ENCODE results near the gene TNFSF10.

TNFSF10 gene

GRCh38 chr3:172544404-172544803 lies 21.2 kb upstream of the TNFSF10 start:
- no peak for DNase-seq (ENCODE audit: low spot score)
- FAIRE-seq: no peak

DNA sequence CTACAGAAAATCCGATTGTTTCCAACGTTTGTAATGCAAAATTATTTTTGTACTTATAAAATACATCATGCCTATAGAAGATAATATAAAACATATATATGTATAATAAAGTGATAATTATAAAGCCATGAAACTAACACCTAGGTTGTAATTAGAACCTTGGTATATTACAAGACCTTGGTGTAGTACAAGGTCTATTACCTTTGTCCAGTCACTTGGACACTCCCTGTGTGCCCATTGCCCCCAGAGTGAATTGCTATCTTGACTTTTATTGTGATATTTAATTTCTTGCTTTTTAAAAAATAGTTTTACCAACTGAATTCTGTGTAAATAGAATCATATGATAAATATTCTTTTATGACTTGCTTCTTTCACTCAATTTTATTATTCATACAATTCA lies 20.7 kb upstream of the TNFSF10 start:
- DNase-seq (ENCODE audit: low spot score) (no peak), FAIRE-seq (no peak)

- FAIRE-seq: no peak
- DNase-seq (ENCODE audit: low spot score): no peak
Measured at GRCh38 chr3:172543419-172543818, 20.2 kb upstream of the TNFSF10 start.

DNA sequence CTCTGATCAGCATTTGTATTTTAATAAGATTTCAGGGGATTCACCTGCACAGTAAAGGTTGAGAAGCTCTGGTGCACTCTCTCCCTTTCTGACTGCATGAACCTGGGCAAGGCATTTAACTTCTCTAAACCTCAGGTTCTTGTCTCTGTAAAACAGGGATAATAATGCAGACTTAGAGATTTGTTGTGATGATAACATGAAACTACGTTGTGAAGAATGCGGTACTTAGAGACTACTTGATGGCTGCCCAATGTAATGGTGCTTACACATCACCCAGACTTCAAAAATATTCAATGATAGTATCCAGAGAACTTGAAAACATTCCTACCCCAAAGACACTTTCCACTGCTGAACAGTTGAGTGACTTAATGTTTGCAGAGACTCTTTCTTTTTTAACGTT lies 19.8 kb upstream of the TNFSF10 start:
- no peak for FAIRE-seq
- no peak for DNase-seq (ENCODE audit: low spot score)

DNA sequence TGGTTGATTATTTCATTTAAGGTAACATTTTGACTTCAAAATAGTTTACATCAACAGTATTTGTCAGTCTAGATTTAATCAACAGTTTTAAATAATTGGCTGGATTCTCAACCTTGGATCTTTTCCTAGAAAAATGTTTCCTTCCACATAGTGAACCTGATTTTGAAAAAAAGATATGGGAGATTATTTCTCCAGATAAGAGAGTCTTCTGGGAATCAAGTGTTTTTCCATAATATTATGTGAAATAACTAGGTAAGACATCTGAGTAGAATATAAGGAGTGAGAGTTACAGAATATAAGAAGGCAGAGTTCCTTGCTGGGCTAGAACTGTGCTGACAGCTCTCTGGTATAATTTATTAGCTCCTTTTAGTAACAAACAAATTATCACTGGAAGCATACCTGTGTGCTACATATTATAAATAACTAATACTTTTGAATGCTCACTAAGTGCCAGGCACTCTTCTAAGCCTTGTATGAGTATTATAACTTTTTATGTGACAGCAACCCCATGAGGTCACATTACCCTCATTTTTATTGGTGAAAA lies 18.8 kb upstream of the TNFSF10 start:
- DNase-seq (ENCODE audit: low spot score) (no peak), FAIRE-seq (peak; percentile 15)

DNA sequence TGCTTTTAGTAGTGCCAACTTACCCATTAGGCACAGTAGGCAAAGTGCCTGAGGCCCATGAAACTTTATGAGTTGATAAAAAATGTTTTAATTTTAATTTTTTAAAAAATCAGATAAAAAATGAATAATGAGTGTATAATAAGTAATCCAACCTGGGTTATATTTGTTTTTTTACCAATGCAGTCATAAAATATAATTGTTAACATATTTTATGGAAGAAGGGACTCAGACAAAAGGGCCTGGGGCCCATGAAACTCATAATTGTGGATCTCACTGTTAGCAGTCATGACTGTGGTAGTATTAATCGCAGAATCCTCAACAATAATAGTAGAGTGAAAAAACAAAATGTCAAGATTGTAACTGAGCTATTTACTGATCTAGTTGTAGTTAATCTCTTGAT lies 16.8 kb upstream of the TNFSF10 start:
- FAIRE-seq: no peak
- DNase-seq (ENCODE audit: low spot score): no peak

DNA sequence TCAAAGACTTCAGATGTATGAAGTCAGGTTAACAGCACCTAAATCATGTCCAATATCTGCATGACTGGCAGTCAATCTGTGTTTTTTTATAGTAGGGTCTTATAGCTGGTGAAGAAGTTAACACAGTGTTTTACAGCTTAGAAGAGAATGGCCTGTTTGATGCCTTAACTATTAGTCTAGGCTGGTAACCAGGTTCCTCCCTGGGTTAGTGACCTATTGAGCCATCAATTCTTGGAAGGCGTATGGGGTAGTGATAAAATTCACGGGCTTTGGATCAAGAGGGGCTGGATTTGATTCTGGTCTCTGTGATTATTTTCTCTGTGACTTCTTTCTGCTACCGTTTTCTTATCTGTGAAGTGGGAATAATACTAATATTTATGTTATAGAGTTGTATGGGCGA lies 16.0 kb upstream of the TNFSF10 start:
- FAIRE-seq (no peak), DNase-seq (ENCODE audit: low spot score) (no peak)

DNA sequence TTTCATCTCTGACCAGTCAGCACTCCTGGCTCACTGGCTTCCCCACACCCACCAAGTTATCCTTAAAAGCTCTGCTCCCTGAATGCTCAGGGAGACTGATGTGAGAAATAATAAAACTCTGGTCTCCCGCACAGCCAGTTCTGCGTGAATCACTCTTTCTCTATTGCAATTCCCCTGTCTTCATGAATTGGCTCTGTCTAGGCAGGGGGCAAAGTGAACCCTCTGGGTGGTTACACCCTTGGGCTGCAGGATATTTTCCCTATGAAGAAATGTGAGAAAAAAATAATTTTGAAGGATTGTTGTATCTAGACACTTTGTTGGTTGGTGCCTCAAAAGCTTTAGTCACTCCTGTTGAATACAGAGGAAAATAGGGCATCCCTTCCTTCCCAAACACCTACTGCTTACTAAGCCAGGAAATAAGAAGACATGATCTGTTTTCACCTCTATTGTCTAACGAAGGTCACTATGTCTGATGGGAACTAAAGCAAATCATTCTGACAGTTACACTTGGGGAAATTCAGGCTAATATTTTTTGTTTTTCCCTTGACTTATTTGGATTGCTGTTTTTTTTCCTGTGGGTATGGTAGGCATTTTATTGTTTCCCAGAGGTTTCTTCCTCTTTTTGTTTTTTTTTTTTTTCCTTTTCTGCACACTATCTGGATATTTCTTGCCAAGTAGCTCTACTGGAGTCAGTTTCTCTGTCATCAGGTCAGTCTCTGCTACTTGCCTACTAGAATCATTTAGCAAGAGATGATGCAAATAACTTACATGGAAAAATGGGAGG lies 15.3 kb upstream of the TNFSF10 start:
- FAIRE-seq (no peak), DNase-seq (ENCODE audit: low spot score) (no peak)

DNA sequence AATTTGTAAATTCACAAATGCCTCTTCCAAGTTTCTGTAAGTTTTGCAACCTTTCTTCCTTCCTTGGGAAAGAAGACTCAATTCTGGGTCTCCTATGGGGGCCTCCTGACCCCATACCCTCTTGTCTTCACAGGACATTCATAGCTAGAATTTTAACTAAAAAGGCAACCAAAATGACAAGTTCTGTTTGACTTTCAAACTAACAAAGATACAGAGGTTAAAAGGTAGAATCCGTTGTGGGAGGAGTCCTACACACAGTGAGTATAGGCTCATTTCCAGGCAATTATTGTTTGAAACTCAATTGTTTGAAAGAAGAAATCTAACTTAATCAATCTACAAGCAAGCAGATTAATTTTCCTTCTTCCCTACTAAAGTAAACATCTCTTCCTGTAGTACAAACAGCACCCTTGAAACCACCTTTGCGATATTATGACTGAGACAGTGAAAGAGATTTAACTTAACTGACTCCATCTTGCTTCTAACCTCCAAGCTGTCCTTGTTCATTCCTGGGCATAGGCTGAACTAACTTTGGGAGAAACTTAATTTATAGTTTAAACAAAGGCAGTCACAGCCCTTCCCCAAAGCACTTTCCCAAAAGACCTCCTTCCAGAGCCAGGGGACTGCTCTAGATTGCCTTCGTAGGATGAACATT lies 14.4 kb upstream of the TNFSF10 start:
- DNase-seq (ENCODE audit: low spot score): no peak
- no peak for FAIRE-seq

- FAIRE-seq: no peak
- DNase-seq (ENCODE audit: low spot score): no peak
Measured at GRCh38 chr3:172536993-172537419, 13.8 kb upstream of the TNFSF10 start.

DNA sequence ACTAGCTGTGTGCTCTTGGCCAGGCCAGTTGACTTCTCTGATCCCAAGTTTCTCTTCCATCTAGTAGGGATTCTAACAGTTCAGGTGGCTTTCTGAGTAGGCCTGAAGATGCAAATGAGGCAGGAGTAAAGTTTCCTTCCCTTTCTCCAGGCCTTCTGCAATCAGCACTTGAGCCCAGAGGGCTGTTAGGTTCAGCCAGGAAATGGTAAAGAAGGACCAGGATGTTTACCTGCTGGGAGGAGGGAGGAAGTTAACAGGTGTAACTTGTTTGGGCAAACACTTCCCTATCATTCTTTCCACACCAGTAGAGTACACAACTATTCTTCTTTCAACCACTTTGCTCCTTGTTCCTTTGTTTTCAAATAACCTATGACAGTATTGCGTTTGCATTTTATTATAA lies 13.3 kb upstream of the TNFSF10 start:
- FAIRE-seq (no peak), DNase-seq (ENCODE audit: low spot score) (no peak)

- FAIRE-seq (no peak), DNase-seq (ENCODE audit: low spot score) (no peak)
Measured at GRCh38 chr3:172530566-172530965, 7.3 kb upstream of the TNFSF10 start.

DNA sequence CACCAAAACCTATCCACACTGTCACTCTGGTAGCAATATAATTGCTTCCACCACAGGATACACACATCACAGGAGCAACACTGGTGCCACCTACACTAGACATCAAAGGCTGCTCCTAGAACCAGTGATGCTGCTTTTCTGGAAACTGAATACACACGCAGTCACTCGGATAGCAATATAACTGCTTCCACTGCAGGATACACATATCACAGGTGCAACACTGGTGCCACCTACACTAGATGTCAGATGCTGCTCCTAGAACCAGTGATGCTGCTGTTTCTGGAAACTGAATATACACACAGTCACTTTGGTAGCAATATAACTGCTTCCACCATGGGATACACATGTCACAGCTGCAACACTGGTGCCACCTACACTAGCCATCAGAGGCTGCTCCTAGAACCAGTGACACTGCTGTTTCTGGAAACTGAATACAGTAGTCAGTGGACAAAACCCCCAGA lies 6.9 kb upstream of the TNFSF10 start:
- FAIRE-seq (no peak), DNase-seq (ENCODE audit: low spot score) (no peak)

GRCh38 chr3:172528677-172529076 lies 5.4 kb upstream of the TNFSF10 start:
- FAIRE-seq (no peak), DNase-seq (ENCODE audit: low spot score) (no peak)

DNA sequence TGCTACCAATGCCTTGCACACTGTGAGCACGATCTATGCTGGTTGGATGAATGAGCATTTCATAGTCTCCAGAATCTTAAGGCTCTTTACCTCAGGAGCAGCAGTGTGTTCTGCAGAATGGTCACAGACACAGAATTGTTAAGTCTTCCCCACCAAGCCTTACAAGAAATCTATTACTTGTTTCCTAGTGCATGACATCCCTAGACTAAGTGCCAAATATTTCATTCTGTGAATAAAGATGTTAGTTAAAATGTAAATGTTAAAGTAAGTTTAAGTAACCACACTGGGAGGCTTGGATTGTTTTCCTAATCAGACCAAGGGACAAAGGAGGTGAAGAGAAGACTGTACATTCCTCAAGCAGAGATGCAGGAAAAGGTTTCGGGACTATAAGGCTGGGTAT lies 4.1 kb upstream of the TNFSF10 start:
- DNase-seq (ENCODE audit: low spot score): no peak
- peak; percentile 35 for FAIRE-seq

- DNase-seq (ENCODE audit: low spot score) (peak; percentile 94), FAIRE-seq (no peak)
Measured at GRCh38 chr3:172525116-172525613, 1.9 kb upstream of the TNFSF10 start.

GRCh38 chr3:172524611-172525010 lies 1.4 kb upstream of the TNFSF10 start:
- DNase-seq (ENCODE audit: low spot score): peak; percentile 98
- peak; percentile 94 for FAIRE-seq

DNA sequence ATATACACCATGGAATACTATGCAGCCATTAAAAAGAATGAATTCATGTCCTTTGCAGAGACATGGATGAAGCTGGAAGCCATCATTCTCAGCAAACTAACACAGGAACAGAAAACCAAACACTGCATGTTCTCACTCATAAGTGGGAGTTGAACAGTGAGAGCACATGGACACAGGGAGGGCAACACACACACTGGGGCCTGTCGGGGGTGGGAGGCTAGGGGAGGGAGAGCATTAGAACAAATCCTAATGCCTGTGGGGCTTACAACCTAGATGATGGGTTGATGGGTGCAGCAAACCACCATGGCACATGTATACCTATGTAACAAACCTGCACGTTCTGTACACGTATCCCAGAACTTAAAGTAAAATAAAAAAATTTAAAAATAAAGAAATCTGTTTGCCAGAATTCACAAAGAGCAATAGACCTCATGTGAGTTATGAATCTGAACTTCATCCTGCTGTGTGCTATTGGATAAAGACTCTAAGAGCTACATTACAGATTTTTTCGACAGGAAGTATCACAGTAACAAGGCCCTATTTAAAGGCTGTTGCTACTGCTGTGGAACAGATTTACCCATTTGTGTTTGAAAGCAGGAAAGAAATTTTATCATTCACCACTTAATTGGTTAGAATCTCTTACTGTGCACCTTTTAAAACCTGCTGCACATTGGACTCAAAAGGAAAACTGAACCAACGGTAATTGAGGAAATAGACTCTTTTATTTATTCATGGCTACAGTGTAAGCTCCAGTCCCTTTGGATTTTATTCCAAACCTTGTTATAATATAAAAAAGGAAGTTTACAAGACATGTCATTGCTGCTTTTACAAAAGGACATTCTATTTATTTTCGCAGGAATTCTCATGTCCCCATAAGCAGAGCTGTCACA lies 1.1 kb downstream of the TNFSF10 start:
- DNase-seq (ENCODE audit: low spot score) (peak; percentile 44), FAIRE-seq (peak; percentile 28)

DNA sequence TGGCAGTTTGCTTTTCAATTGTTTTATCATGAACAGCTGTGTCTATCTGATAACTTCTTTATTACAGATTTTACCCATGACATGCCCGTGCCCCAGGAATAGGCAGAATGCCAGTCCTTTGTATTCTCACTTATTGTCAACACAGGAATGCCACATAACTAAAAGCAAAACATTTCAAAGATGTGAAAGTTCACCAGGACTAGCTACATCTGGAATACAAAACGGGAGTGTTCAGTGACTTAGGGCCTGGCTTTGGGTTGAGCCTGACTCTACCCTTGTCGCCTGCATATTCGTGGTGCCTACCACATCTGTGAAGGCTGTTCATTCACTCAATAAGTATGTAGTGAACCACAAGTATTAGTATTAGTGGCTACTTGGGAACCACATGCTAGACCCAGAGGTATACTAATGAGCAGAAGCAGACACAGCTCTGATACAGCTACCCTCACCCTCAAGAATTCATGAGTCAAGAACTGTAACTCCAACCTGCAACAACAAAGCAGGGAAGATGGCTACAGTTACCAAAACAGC lies 2.9 kb downstream of the TNFSF10 start:
- DNase-seq (ENCODE audit: low spot score) (peak; percentile 97), FAIRE-seq (peak; percentile 90)

GRCh38 chr3:172519740-172520139 lies 3.5 kb downstream of the TNFSF10 start:
- no peak for FAIRE-seq

More at GRCh38 chr3:172519740-172520139, 3.5 kb downstream of the TNFSF10 start:
- DNase-seq (ENCODE audit: low spot score): peak; percentile 39

Data from RCC 7860 (cell line).